Measurements from ENCODE around the gene TREM2.

TREM2 gene

GRCh38 chr6:41182069-41183034, 19.4 kb upstream of the TREM2 start:
- peak; percentile 18 for DNase-seq (ENCODE audit: low read depth, low spot score)

DNA sequence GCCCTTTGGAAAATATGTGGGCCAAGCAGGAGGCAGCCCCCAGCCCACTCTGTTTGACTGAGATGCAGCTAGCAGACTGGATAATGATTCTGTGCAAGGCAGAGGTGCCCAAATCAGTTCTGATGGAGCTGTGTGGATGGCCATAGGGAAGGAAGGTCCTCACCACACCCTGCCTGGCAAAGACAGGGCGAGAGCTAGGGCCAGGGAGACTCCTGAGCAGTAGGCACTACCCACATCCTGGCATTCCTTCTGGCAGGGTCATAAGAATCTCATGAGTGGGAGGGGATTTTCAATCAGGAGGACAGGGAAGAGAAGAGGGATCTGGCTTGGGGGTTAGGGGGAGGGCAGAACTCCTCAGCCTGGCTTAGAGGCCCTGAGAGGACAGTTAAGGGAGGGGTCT, 18.6 kb upstream of the TREM2 start:
- no peak for DNase-seq (ENCODE audit: low read depth, low spot score)

DNA sequence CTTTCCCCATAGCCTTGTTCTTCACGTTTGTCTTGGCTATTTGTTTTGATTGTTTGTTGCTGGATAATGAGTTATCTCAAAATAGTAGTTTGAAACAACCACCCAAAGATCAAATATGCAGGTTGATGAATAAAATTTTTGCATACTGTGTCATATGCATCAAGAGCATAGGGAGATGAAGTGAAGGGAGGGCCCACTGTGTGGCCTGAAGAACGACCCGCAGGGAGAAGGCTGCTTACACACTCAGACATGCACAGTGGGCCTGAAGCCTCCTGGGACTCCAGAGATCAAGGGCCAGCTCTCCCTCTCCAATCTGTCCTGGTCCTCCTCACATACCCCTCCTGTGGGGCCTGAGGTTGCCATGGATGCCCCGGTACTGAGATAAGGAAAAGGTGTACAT, 16.2 kb upstream of the TREM2 start:
- no peak for DNase-seq (ENCODE audit: low read depth, low spot score)

DNA sequence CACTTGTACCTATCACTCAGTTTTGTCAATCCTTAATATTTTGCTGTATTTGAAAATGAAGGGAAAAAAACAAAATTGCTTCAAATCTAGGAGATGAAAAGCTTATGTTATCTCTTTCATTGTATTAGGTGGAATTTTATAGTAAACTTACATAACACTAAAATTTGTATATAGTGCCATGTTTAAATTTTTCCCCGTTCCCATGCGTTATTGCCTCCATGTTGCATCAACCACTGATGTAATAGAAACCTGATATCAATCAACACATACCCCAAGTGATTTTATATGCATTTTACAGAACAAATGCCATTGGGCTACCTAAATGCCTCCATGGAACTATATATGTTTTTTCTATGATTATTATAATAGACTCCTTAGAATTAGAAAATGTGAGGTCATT, 14.8 kb upstream of the TREM2 start:
- DNase-seq (ENCODE audit: low read depth, low spot score): no peak

- DNase-seq (ENCODE audit: low read depth, low spot score): no peak
Measured at GRCh38 chr6:41177287-41177686, 14.4 kb upstream of the TREM2 start.

DNA sequence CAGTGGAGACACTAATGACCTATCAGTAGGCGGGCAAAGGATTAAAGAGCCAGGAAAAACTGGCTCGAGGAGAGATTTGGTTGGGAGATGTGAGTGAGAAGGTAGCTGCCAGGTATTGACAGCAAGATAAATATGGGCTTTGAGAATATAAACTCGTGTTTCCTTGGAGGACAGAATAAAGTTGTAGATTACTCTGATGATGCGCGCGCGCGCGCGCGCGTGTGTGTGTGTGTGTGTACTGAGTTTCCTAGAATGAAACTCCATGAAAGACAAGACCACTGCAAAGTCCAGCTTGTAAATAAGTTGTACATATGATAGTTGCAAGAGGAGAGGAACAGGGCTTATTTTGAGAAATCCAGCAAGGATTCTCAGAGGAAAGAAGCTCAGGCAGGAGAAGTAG, 13.3 kb upstream of the TREM2 start:
- DNase-seq (ENCODE audit: low read depth, low spot score): no peak

DNA sequence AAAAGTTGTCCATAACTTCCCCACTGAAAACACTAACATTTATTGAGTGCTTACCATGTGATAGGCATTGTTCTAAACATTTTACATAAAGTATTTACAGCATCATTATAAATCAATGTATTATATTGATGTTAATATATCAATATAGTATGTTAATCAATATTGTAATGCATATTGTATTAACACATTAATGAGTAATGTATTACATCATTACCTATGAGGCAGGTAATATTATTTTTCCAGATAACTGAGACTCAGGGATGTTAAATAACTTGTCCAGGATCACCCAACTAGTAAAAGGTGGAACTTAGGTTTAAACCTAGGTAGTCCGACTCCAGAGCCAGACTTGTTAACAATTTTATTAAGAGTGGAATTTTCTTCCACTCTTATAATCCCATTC, 12.2 kb upstream of the TREM2 start:
- DNase-seq (ENCODE audit: low read depth, low spot score): no peak

- DNase-seq (ENCODE audit: low read depth, low spot score): no peak
Measured at GRCh38 chr6:41174610-41175009, 11.7 kb upstream of the TREM2 start.

DNA sequence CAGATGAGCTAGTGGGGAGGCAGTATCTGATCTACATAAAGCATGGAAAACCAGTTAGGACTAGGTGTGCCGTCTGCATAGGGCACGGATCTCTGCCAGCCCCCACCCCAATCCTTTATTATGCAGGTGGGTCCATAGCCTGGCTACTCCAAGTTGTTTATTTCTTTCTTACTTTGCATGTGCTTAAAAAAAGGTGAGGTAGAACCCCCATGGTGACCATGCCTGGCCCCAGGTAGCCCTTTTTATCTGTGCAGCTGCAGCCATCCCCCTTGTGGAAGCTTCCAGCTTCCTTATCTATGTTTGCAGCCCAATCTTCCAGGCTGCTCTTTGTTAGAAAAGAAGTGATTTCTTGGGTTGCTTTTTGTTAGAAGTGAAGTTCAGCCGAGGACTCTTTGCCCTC, 9.0 kb upstream of the TREM2 start:
- DNase-seq (ENCODE audit: low read depth, low spot score): no peak

GRCh38 chr6:41170547-41171160, 7.7 kb upstream of the TREM2 start:
- DNase-seq (ENCODE audit: low read depth, low spot score): no peak

DNA sequence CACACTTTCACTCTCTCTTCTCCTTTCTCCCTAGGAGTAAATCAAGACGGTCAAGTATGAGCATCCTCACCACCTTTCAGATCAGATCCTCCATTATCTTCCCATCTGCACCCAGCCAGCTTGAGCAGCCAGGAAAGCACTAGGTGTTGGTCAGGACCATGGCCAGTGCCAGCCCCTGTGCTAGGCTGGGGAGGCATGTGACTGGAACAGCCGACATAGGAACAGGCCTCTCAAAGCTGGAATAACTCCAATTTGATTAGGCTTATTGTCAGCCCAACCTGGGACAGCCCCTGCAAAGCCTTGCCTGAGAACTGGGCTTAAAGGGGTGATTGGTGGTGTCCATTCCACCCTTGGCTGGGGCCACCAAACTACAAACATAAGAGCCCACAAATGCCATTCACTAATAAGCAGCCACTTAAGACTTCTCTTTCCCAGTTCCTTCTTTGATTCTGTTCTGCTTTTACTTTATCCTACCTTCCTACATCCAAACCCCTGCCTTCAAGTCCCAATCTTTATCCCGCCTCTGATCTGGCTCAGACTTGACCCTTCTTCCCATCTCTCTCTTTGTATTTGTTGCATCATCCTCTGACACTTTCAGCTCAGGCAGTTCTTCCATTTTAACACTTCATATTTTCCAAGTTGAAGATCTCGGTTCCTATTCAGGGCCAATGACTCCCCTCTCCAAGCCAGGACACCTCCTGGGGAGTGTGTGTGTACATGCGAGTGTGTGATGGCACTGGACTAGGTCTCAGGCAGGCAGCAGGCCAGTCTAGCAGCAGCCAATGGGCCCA, 4.5 kb upstream of the TREM2 start:
- no peak for DNase-seq (ENCODE audit: low read depth, low spot score)

DNA sequence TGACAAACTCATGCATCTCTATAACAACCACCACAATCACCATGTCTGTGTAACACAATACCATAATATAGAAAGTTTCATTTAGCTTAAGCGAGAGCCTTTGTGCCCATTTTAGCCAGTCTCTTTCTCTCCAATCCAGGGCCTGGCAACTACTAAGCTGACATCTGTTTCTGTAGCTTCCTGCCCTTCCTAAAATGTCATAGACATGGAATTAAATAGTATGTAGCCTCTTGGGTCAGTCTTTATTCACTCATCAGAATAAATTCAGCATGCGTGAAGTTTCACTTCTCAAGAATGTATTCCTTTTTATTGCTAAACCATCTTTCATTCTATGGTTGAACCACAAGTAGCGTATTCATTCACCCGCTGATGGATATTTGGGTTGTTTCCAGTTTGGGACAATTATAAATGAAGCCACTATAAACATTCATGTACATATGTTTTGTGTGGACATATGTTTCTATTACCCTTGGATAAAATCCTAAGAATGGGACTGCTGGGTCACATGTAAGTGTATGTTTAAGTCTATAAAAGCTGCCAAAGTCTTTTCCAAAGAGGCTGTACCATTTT, 1.7 kb upstream of the TREM2 start:
- DNase-seq (ENCODE audit: low read depth, low spot score): no peak

DNA sequence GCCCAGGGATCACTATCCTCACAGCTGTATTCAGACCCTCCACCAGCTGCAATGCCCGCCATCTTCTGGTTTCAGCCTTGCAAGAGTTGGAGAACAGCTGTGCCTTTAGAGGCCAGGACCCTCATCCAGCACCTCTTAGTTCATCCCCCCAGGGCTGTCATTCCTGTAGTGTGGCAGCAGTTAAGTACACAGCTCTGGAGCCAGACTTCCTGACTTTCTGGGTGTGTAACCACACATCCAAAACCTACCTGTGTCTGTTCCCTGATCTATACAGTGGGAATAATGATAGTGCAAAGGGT, 452 bp upstream of the TREM2 start:
- DNase-seq (ENCODE audit: low read depth, low spot score): no peak

DNA sequence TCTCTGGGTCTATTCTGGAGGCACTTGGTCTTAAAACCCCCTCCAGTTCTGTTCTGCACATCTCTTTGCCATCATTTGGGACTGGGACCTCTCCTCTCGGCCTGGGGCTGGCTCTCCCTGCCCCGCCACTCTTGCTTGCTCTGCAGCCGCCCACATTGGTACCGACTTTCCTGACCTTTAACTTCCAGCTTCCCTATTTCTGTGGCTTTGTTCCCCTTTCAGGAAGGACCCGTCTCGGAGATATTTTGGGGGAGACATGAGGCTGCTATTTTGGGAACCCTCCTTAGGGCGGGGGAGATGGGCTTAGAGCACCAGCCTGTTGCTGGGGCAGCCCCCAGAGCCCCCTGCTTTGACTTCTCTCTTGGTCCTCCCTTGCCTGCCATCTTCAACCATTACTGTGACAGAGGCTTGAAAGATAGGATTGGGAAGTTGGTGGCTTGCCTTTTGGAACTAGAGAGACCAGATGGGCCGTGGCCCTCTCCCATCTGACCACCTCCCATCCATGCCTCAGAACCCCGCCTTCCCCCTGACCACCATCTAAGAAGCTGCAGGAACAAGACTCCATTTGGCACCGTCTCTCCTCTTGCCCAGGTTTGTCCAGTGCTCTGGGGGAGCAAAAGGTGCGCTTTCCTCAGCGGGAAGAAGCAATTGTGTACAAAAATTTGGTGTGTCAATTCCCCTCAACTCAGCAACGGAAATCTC, 914 bp downstream of the TREM2 start:
- DNase-seq (ENCODE audit: low read depth, low spot score): no peak

- no peak for DNase-seq (ENCODE audit: low read depth, low spot score)
Measured at GRCh38 chr6:41161380-41161779, 1.5 kb downstream of the TREM2 start.

- DNase-seq (ENCODE audit: low read depth, low spot score): no peak
Measured at GRCh38 chr6:41160933-41161332, 2.0 kb downstream of the TREM2 start.

GRCh38 chr6:41159415-41160082, 3.4 kb downstream of the TREM2 start:
- no peak for DNase-seq (ENCODE audit: low read depth, low spot score)

GRCh38 chr6:41157323-41157722, 5.6 kb downstream of the TREM2 start:
- DNase-seq (ENCODE audit: low read depth, low spot score): no peak

DNA sequence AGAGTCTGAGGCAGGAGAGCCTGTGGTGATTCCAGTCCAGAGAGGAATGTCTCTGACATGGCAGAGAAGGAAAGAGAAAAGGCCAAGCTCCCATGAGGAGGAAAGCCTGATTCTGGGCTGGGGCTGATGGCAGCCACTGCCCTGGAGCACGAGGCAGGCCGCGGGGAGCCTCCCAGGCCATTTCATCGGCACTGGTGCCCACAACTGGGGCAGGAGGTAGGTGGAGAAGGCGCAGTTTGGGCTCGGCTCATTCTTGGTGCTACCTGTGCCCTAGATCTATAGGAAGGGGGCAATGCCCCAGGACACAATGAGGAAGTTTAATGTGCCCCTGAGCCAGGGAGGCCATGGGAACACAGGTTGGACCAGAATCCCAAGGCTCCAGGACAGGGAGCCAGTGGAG, 6.1 kb downstream of the TREM2 start:
- DNase-seq (ENCODE audit: low read depth, low spot score): no peak

GRCh38 chr6:41156001-41156400, 6.9 kb downstream of the TREM2 start:
- no peak for DNase-seq (ENCODE audit: low read depth, low spot score)

Data from smooth muscle cell of the brain vasculature (primary cell).